ENCODE measurements around the gene MUC12.
"Not testable (repeated sequence)": the region's sequence is repeated elsewhere in the genome, so short reads cannot be mapped to it uniquely, and the experiment has no call there.

The MUC12 gene

GRCh38 chr7:100969066-100969615, at the start of gene MUC12:
TSS of gene MUC12 (plus strand) at chr7:100969565. CDS start at chr7:100969623, 58 bp downstream.
- TF ChIP-seq CTCF (conservative IDR thresholded peaks at IDR 0.05), result no peak
- H3K27ac ChIP-seq, result no peak within 1 kb of the TSS

GRCh38 chr7:100919779-100920437, 49.5 kb upstream of the MUC12 start:
- H3K27ac ChIP-seq, result not testable (repeated sequence)

GRCh38 chr7:100921039-100921438, 48.3 kb upstream of the MUC12 start:
- H3K27ac ChIP-seq, result no peak overlapping the region
- no peak for TF ChIP-seq CTCF (conservative IDR thresholded peaks at IDR 0.05)

GRCh38 chr7:100923616-100924015, 45.7 kb upstream of the MUC12 start:
- H3K27ac ChIP-seq, result not testable (repeated sequence)

- no peak for TF ChIP-seq CTCF (conservative IDR thresholded peaks at IDR 0.05)
- no peak overlapping the region for H3K27ac ChIP-seq
These were observed 39.6 kb upstream of the MUC12 start for GRCh38 chr7:100929808-100930174.

GRCh38 chr7:100933734-100934133, 35.6 kb upstream of the MUC12 start:
- TF ChIP-seq CTCF (conservative IDR thresholded peaks at IDR 0.05), result no peak
- no peak overlapping the region for H3K27ac ChIP-seq

GRCh38 chr7:100935381-100935780, 34.0 kb upstream of the MUC12 start:
- not testable (repeated sequence) for H3K27ac ChIP-seq

- not testable (repeated sequence) for H3K27ac ChIP-seq
These were observed 33.2 kb upstream of the MUC12 start for GRCh38 chr7:100936167-100936566.

GRCh38 chr7:100942045-100942774, 27.2 kb upstream of the MUC12 start:
- no peak for TF ChIP-seq CTCF (conservative IDR thresholded peaks at IDR 0.05)
- H3K27ac ChIP-seq, result peak overlapping the region; percentile 56

All from VCaP (cell line).